HEK293T (cell line): Measurements from ENCODE around the gene UNC79.

Experiments
- CTCF ChIA-PET: fragments of 350-600 bp; formaldehyde crosslinking; extraction: SDS; loops from one replicate; lab custom pipeline; 2021; ENCODE audit warnings: antibody characterized with exemption, inconsistent platforms; lab: Yijun Ruan, JAX
- POLR2A ChIA-PET: fragments of 350-600 bp; formaldehyde crosslinking; extraction: SDS; loops from one replicate; lab custom pipeline; 2020; ENCODE audit warnings: antibody characterized with exemption, inconsistent platforms; lab: Yijun Ruan, JAX
- DNase-seq: peaks from one replicate; pipeline ENCODE4 v3.0.0; 2012; ENCODE audit warnings: mixed read lengths; ENCODE audit errors: extremely low spot score
- ARNT ChIP-seq: fragments of 450-650 bp; IDR thresholded peaks from 2 replicates; pipeline ENCODE4 v1.6.1; 2017; ENCODE audit warnings: mild to moderate bottlenecking
- BHLHE40 ChIP-seq: fragments of 450-650 bp; IDR thresholded peaks from 2 replicates; pipeline ENCODE4 v1.6.1; 2016; ENCODE audit warnings: mild to moderate bottlenecking, moderate library complexity, borderline replicate concordance
- CTBP1 ChIP-seq: fragments of 450-650 bp; IDR thresholded peaks from 2 replicates; pipeline ENCODE4 v1.6.1; 2016; ENCODE audit warnings: borderline replicate concordance
- ELF4 ChIP-seq: fragments of 450-650 bp; IDR thresholded peaks from 2 replicates; pipeline ENCODE4 v1.6.1; 2017; ENCODE audit warnings: antibody characterized with exemption
- FOXA1 ChIP-seq: fragments of 450-650 bp; IDR thresholded peaks from 2 replicates; pipeline ENCODE4 v1.6.1; 2016; ENCODE audit warnings: mild to moderate bottlenecking
- FOXK2 ChIP-seq: fragments of 450-650 bp; IDR thresholded peaks from 2 replicates; pipeline ENCODE4 v1.6.1; 2016; ENCODE audit warnings: mild to moderate bottlenecking
- FOXM1 ChIP-seq: fragments of 450-650 bp; IDR thresholded peaks from 2 replicates; pipeline ENCODE4 v1.6.1; 2017; ENCODE audit warnings: mild to moderate bottlenecking, borderline replicate concordance
- HDGF ChIP-seq: fragments of 450-650 bp; IDR thresholded peaks from 2 replicates; pipeline ENCODE4 v1.6.1; 2017; ENCODE audit warnings: antibody characterized with exemption, borderline replicate concordance
- L3MBTL2 ChIP-seq: fragments of 450-650 bp; conservative IDR thresholded peaks from 2 replicates; pipeline ENCODE4 v1.6.1; 2016; ENCODE audit warnings: mild to moderate bottlenecking
- LEF1 ChIP-seq: fragments of 450-650 bp; IDR thresholded peaks from 2 replicates; pipeline ENCODE4 v1.6.1; 2017; ENCODE audit warnings: mild to moderate bottlenecking, borderline replicate concordance
- NFRKB ChIP-seq: fragments of 450-650 bp; IDR thresholded peaks from 2 replicates; pipeline ENCODE4 v1.6.1; 2016; ENCODE audit warnings: mild to moderate bottlenecking, moderate library complexity
- PKNOX1 ChIP-seq: fragments of 450-650 bp; IDR thresholded peaks from 2 replicates; pipeline ENCODE4 v1.6.1; 2016
- SP1 ChIP-seq: fragments of 450-650 bp; IDR thresholded peaks from 2 replicates; pipeline ENCODE4 v1.6.1; 2017
- SUZ12 ChIP-seq: fragments of 450-650 bp; IDR thresholded peaks from 2 replicates; pipeline ENCODE4 v1.6.1; 2016; ENCODE audit warnings: mild to moderate bottlenecking
- TARDBP ChIP-seq: fragments of 450-650 bp; IDR thresholded peaks from 2 replicates; pipeline ENCODE4 v1.6.1; 2016
- ZNF384 ChIP-seq: fragments of 450-650 bp; IDR thresholded peaks from 2 replicates; pipeline ENCODE4 v1.6.1; 2016

UNC79 gene

DNA sequence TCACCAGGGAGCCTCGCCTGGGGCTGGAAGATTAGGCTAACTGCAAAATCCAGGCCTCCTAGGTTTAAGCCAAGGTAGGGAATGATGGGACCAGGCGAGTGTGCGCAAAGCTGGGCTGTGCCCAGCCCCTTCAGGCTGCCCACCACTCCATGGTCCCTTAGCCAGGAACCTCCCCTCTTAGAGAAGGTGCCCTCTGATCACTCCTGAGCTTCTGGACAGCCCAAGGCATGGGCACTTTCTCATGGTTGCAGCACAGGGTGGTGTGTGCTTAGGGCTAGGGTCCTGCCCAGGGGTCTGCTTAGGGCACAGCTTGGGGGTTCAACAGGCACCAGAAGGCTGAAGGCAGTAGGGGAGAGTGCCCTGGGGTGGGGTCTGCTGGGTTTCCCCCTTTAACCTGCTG lies 288.5 kb downstream of the UNC79 start:
- ChIA-PET POLR2A (no interaction called here), CTCF (no interaction called here)
- TF ChIP-seq FOXM1 (no peak), ELF4 (no peak), HDGF (no peak), L3MBTL2 (no peak), LEF1 (no peak), PKNOX1 (no peak), FOXA1 (no peak)

DNA sequence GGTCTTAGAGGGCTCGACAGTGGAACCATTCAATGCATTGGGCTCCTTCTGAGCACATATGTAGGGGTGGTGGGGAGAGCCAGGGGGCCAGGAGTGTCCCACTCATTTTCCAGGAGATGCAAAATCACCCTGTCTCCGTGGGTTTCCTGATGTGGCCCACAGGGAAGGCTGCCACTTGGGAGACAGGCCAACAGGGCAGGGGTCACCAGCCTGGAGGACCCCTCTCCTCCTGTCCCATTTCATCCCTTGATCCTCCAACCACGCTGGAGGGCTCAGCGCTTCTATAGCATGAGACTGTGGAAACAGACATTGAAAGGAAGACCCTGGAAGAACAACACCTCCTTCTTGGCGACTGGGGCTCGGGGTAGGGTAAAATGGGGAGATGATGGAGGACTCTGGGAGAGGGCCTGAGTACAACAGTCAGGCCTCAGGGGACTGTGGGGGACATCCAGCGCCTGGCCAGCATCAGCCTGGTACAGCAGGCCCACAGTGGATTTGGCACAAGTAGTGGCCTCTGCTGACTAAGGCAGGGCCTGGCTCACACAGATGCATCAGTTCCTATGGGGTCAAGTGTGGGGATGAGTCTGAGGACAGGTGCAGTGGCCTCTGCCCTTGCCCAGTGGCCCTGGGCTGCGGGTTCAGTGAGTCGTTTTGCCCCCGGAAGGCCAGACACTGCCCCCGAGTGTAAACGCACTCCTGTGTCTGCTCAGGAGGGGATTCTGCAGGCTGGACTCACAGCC lies 289.5 kb downstream of the UNC79 start:
- no peak for TF ChIP-seq ZNF384
- no peak for TF ChIP-seq ELF4
- TF ChIP-seq SUZ12 = no peak
- no peak for TF ChIP-seq HDGF
- no peak for TF ChIP-seq SP1
- no peak for TF ChIP-seq FOXA1
- no peak for TF ChIP-seq L3MBTL2
- no peak for TF ChIP-seq LEF1
- no peak for TF ChIP-seq FOXK2
- no peak for TF ChIP-seq CTBP1
- TF ChIP-seq NFRKB = no peak
- TF ChIP-seq BHLHE40 = no peak
- POLR2A ChIA-PET = no interaction called here
- CTCF ChIA-PET = no interaction called here
- no peak for DNase-seq

More for the DNA sequence above, 288.5 kb downstream of the UNC79 start:
- no peak for DNase-seq

DNA sequence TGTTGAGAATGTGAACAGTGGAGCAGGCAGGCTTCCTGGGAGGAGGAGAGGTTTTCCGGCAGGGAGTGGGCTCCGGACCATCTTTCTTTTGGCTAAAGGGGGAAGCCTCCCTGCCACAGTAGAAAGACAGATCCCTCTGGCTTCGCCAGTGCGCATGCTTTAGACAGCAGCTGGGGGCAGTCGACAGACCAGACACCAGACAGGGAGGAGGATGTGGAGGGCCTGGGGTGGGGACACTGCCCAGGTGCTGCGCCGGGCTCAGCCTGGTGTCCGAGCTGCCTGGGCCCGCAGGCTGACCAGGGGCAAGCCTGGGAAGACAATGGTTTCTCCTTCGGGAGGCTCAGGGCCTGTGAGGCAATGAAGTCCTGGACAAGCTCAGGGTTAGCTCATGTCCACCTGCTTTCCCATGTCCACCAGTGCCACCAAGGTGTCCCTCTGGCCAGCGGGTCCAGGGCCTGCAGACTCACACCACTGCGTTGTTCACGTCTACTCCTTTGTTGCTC lies 290.3 kb downstream of the UNC79 start:
- CTCF ChIA-PET = no interaction called here
- DNase-seq = no peak
- POLR2A ChIA-PET = no interaction called here
- no peak for TF ChIP-seq L3MBTL2
- TF ChIP-seq SUZ12 = no peak

GRCh38 chr14:93723001-93723400 lies 292.3 kb downstream of the UNC79 start:
- CTCF ChIA-PET = no interaction called here

GRCh38 chr14:93725002-93725582 lies 294.4 kb downstream of the UNC79 start:
- CTCF ChIA-PET = no interaction called here
- TF ChIP-seq NFRKB = no peak
- TF ChIP-seq TARDBP = no peak
- no peak for TF ChIP-seq ZNF384
- no peak for TF ChIP-seq SUZ12
- DNase-seq = no peak
- POLR2A ChIA-PET = no interaction called here

More at GRCh38 chr14:93723001-93723400, 292.3 kb downstream of the UNC79 start:
- no peak for DNase-seq
- POLR2A ChIA-PET = no interaction called here
- TF ChIP-seq CTBP1 = no peak
- no peak for TF ChIP-seq PKNOX1
- no peak for TF ChIP-seq SUZ12
- TF ChIP-seq TARDBP = no peak
- no peak for TF ChIP-seq ELF4
- no peak for TF ChIP-seq ZNF384
- no peak for TF ChIP-seq LEF1
- no peak for TF ChIP-seq SP1

GRCh38 chr14:93725993-93726392 lies 295.3 kb downstream of the UNC79 start:
- POLR2A ChIA-PET = no interaction called here
- CTCF ChIA-PET = no interaction called here
- no peak for TF ChIP-seq FOXA1
- no peak for TF ChIP-seq CTBP1
- TF ChIP-seq SUZ12 = no peak
- TF ChIP-seq ZNF384 = no peak
- no peak for TF ChIP-seq LEF1
- TF ChIP-seq TARDBP = no peak
- TF ChIP-seq ELF4 = no peak
- no peak for TF ChIP-seq SP1
- no peak for TF ChIP-seq BHLHE40
- no peak for TF ChIP-seq PKNOX1
- TF ChIP-seq HDGF = no peak
- TF ChIP-seq FOXM1 = no peak
- TF ChIP-seq NFRKB = no peak
- no peak for TF ChIP-seq FOXK2
- no peak for TF ChIP-seq L3MBTL2
- TF ChIP-seq ARNT = no peak
- DNase-seq = no peak
